HG02798 (cell line): ENCODE measurements around the gene MSLN.

Experiments used
- ATAC-seq: cut with Tn5 transposase; IDR thresholded peaks from one replicate; pipeline ENCODE4 v1.9.1; 2021; ENCODE audit warnings: mild to moderate bottlenecking; ENCODE audit not compliant: unreplicated experiment, poor library complexity

Gene MSLN

GRCh38 chr16:800834-801511 lies 40.4 kb downstream of the MSLN start:
- no peak for ATAC-seq

- no peak for ATAC-seq
Observed at GRCh38 chr16:801584-802363, 41.2 kb downstream of the MSLN start.

GRCh38 chr16:802461-802860 lies 41.9 kb downstream of the MSLN start:
- no peak for ATAC-seq

DNA sequence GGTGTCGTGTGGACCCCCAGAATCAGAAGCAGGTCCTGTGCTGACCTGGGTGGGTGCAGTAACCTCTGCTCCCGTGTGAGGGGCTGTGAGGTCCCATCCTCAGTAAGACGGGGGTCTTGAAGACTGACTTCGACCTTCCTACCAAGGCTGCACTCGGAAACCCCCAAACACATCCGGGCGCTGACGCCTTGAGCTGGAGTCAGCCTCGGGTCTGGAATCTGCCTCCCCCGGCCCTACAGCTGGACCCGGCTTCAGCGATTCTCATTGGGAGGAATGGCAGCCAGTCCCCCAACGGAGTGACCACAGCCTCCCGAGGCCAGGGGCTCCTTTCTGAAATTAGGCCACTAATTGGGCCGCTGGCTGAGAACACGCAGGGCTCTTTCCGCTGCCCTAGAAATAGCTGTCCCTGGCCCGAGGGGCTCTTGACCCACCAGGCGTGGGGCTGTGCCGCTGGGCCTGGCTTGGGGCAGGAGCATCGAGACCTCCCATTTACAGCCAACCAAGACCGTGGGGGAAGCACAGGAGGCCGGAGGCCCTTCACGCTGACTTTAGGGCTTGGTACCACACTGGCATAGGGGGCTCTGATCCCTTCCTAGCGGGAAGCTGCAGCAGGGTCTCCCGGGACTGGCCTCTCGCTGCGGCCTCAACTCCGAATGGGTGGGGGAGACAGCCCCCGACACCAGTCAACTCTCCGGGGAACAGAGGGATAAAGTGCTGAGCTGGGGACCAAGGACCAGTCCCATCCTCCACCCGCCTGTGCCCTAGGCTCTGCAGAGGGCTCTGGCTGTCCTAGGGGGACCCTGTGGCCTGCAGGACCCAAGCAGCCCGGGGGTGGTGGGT lies 42.6 kb downstream of the MSLN start:
- no peak for ATAC-seq

- ATAC-seq: no peak
Observed at GRCh38 chr16:803754-804080, 43.2 kb downstream of the MSLN start.

DNA sequence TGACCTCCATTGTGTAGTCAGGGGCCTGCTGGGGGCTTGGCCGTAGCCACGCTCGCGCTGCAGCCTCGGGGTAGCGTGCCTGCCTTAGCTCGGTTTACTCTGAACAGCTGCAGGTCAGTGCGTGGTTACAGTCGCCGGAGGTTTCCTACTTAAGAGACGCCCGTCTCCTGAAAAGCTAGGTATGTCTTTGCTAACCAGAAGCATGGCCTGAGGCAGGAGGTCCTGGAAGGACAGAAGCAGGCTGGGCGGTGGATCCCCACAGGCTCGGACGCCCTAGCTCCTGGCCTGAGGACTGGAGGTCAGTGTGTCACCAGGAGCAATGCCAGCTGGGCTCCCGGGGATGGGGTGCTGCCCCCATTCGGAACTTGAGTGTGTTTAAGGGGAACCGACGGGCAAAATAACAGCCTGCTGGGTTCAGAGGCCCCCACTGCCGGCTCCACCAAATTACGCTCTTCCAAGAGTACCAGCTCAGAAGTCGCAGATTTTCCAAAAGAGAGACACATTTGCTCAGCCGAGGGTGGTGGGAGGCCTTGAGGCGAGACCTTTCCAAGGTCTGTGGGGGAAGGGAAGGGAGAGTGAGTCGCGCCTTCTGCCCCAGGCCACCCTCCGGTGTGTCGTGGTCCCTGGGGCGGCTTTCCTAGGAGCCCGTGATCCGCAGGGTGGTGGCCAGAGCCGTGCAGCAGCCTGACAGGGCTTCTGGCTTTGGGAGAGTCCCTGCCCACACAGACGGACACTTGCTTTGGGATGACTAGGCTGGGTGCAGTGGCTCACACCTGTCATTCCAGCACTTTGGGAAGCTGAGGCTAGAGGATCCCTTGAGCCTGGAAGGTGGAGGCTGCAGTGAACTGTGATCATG lies 43.9 kb downstream of the MSLN start:
- no peak for ATAC-seq

- no peak for ATAC-seq
Observed at GRCh38 chr16:805474-805873, 44.9 kb downstream of the MSLN start.

- ATAC-seq: peak; percentile 90
Observed at GRCh38 chr16:807347-808084, 47.0 kb downstream of the MSLN start.

DNA sequence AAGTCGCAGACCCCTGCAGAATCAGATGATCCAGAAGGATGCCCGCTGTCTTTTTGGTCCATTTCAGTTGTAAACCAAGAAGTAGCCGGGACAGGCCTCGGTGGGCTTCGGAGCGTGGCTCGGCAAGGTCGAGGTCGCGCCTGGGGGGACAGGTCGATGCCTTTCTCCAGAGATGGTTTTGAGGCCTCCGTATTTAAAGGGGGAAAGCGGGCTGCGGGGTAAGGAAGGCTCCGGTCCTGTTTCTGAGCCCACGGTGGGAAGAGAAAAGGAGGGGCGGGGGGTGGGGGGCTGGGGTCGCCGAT lies 47.5 kb downstream of the MSLN start:
- ATAC-seq: no peak

DNA sequence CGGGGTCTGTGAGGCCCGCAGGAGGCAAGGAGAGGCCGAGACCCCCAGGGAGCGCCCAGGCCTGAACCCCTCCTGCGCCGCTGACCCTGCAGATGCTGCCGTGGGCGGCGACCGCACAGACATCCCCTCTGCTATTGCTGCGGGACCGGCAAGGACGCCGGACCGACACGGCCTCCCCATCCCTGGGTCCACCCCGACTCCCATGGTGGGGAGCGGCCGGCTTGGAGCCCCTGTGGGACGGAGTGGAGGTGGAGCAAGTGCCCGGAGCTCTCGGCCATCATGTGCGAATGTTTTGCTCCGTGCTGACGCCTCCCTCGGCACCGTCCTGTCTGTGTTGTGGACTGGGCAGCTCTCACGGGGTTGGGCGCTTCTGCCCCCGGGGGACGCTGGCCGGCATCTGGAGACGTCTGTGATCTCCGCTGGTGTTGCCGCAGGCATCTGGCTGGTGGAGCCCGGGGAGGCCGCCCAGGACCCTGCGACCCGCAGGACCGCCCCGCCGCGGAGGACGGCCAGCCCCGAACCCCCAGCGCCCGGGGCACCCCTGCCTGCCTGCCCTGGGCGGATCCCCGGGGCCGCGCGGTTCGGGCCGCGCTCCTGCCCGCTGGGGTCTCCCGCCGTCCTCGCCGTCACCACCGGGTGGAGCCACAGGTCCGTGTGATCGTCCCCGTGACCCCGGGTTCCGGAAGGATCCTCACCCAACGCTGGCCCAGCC lies 52.8 kb downstream of the MSLN start:
- ATAC-seq: no peak

- no peak for ATAC-seq
Observed at GRCh38 chr16:813916-814412, 53.4 kb downstream of the MSLN start.

GRCh38 chr16:814974-815373 lies 54.4 kb downstream of the MSLN start:
- ATAC-seq: no peak

GRCh38 chr16:815861-816260 lies 55.3 kb downstream of the MSLN start:
- ATAC-seq: no peak

- no peak for ATAC-seq
Observed at GRCh38 chr16:817001-817906, 56.7 kb downstream of the MSLN start.

DNA sequence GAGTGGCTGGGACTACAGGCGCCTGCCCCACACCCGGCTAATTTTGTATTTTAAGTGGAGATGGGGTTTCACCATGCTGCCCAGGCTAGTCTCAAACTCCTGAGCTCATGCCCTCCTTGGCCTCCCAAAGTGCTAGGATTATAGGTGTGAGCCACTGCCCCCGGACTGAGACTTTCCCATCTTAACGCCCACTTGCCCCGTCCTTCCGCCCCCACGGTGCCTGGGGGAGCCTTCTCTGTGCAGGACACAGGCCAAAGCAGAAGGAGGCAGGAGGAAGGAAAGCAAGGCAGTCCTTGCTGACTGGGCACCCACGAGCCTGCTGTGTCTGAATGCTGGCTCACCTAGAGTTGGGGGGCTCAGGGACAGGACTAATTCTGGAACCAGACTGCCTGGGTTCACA lies 57.6 kb downstream of the MSLN start:
- ATAC-seq: no peak
